B cell (primary cell): Measurements from ENCODE around the gene SMTNL1. TPM values are rescaled to one million over a fixed set of nuclear protein-coding genes. Genes with fewer than 3 reads are reported as not detected.

Experiments
- ATAC-seq: fragments of 200-7000 bp; cut with Tn5 transposase; one replicate; pipeline ENCODE4 v1.10.0; 2021; ENCODE audit warnings: low read depth, mild to moderate bottlenecking, moderate number of reproducible peaks, moderate library complexity
- CTCF ChIA-PET: fragments of 350-600 bp; sonication (Branson Sonifier 250); formaldehyde crosslinking; loops from one replicate; lab custom pipeline; 2021; ENCODE audit warnings: antibody characterized with exemption, inconsistent platforms; lab: Charles Lee
- POLR2A ChIA-PET: fragments of 350-600 bp; sonication (Branson Sonifier 250); formaldehyde crosslinking; loops from one replicate; lab custom pipeline; 2021; ENCODE audit warnings: antibody characterized with exemption; lab: Charles Lee
- DNase-seq: peaks from one replicate; pipeline ENCODE4 v3.0.0; 2013
- H2AFZ ChIP-seq: 2 replicates; pipeline ENCODE4 v1.6.1; 2012; ENCODE audit warnings: mild to moderate bottlenecking, low read depth, low read length; ENCODE audit not compliant: insufficient read depth, poor library complexity, severe bottlenecking
- H3K27ac ChIP-seq, 2 donors: 1 replicate in 1 of 2; 2 replicates in 1 of 2; pipeline ENCODE4 v1.5.1; 2012 to 2013; ENCODE audit warnings: low read length in 2 of 2, mild to moderate bottlenecking in 2 of 2, moderate library complexity in 1 of 2
- H3K27me3 ChIP-seq, 4 experiments: fragments of 200-600 bp in 1 of 4; sonication (generic) in 1 of 4; replicated peaks in 1 of 4; 1 replicate in 2 of 4; 2 replicates in 2 of 4; pipeline versions ENCODE4 v1.6.1 to v1.7.0; 2013 to 2016; ENCODE audit warnings: low read length in 3 of 4, mild to moderate bottlenecking in 2 of 4, mixed read lengths in 1 of 4, moderate library complexity in 1 of 4; ENCODE audit not compliant: insufficient read depth in 4 of 4, control insufficient read depth in 3 of 4; ENCODE audit errors: control extremely low read depth in 1 of 4
- H3K36me3 ChIP-seq, 2 experiments: replicated peaks in 1 of 2; 1 replicate in 1 of 2; 2 replicates in 1 of 2; pipeline versions ENCODE4 v1.6.1 to v1.7.1; 2013; ENCODE audit warnings: low read length in 1 of 2; ENCODE audit not compliant: insufficient read depth in 2 of 2, control insufficient read depth in 1 of 2; ENCODE audit errors: control extremely low read depth in 1 of 2, extremely low read depth in 1 of 2
- H3K4me1 ChIP-seq, 2 donors: fragments of 200-600 bp in 1 of 2; sonication (generic) in 1 of 2; 1 replicate in 1 of 2; 2 replicates in 1 of 2; pipeline versions ENCODE4 v1.5.1 to v1.6.1; 2013 to 2017; ENCODE audit warnings: low read length in 2 of 2; ENCODE audit not compliant: control insufficient read depth in 2 of 2, insufficient read depth in 2 of 2
- H3K4me2 ChIP-seq: replicated peaks from 2 replicates; pipeline ENCODE3; 2012; ENCODE audit warnings: mild to moderate bottlenecking, low read depth, low read length; ENCODE audit not compliant: poor library complexity, severe bottlenecking
- H3K4me3 ChIP-seq, 5 experiments: fragments of 200-600 bp in 1 of 5; sonication (generic) in 1 of 5; 1 replicate in 3 of 5; 2 replicates in 2 of 5; pipeline versions ENCODE4 v1.5.1 to v1.7.0; 2011 to 2016; ENCODE audit warnings: low read length in 4 of 5, mild to moderate bottlenecking in 4 of 5, low read depth in 2 of 5, control low read depth in 1 of 5, moderate library complexity in 1 of 5; ENCODE audit not compliant: insufficient read depth in 1 of 5; ENCODE audit errors: control extremely low read depth in 1 of 5, extremely low read depth in 1 of 5
- H3K79me2 ChIP-seq: fragments of 200-600 bp; sonication (generic); one replicate; pipeline ENCODE4 v1.6.0; 2016; ENCODE audit warnings: low read length; ENCODE audit not compliant: control insufficient read depth, insufficient read depth
- H3K9ac ChIP-seq: fragments of 200-600 bp; sonication (generic); 2 replicates; pipeline ENCODE4 v1.6.1; 2017; ENCODE audit warnings: mild to moderate bottlenecking, low read length, moderate library complexity
- H3K9me3 ChIP-seq, 3 donors: one replicate each; pipeline versions ENCODE4 v1.6.1 to v1.7.1; 2013; ENCODE audit warnings: low read length in 2 of 3; ENCODE audit not compliant: control insufficient read depth in 2 of 3, insufficient read depth in 1 of 3; ENCODE audit errors: control extremely low read depth in 1 of 3
- H4K20me1 ChIP-seq: 2 replicates; pipeline ENCODE4 v1.6.0; 2012; ENCODE audit warnings: mild to moderate bottlenecking, low read length; ENCODE audit not compliant: insufficient read depth, control insufficient read depth, poor library complexity, severe bottlenecking
- H3K27ac Mint-ChIP-seq: one replicate; pipeline ENCODE4 v1.8.0; 2021; ENCODE audit warnings: mixed read lengths
- H3K27me3 Mint-ChIP-seq: one replicate; pipeline ENCODE4 v1.8.0; 2021; ENCODE audit warnings: mixed read lengths
- H3K4me1 Mint-ChIP-seq: one replicate; pipeline ENCODE4 v1.8.0; 2021; ENCODE audit warnings: mixed read lengths
- H3K4me3 Mint-ChIP-seq: one replicate; pipeline ENCODE4 v1.8.0; 2021; ENCODE audit warnings: mixed read lengths
- H3K9me3 Mint-ChIP-seq: one replicate; pipeline ENCODE4 v1.8.0; 2022; ENCODE audit warnings: mixed read lengths; ENCODE audit not compliant: insufficient read depth
- EZH2 ChIP-seq: IDR thresholded peaks from 2 replicates; pipeline ENCODE4 v1.6.1; 2012; ENCODE audit warnings: borderline replicate concordance, low read depth, mild to moderate bottlenecking, moderate library complexity, low read length; ENCODE audit not compliant: insufficient read depth, poor library complexity, severe bottlenecking
- WGBS: methylation state at CpG from one replicate; pipeline ENCODE4 v1.1.5; 2013; ENCODE audit warnings: missing lambda C conversion rate; ENCODE audit not compliant: insufficient coverage; 5-methylcytosine and 5-hydroxymethylcytosine counted together
- intact Hi-C: fragments of 100-400 bp; cut with micrococcal nuclease; formaldehyde crosslinking; loops from one replicate; pipeline ENCODE4 v1.10.0; 2022
- polyA plus RNA-seq: library from polyadenylated mRNA; depleted of rRNA; stranded (reverse); fragments of >200 nt; gene quantifications from 2 replicates; pipeline ENCODE4 v1.2.3, GENCODE V29; 2012
- total RNA-seq, 2 donors: library from RNA; stranded (reverse); fragments of 120-200 nt in 1 of 2; gene quantifications; 1 replicate in 1 of 2; 2 replicates in 1 of 2; pipeline versions ENCODE4 v1.2.3 to v1.2.4, GENCODE V29; 2013 to 2022
- TF ChIP-seq, protein P1 (sequence below): fragments of 200-600 bp; IDR thresholded peaks from one replicate; pipeline ENCODE4 v1.8.0; 2022; ENCODE audit warnings: antibody characterized with exemption, mild to moderate bottlenecking

SMTNL1 gene
- total and polyA plus RNA-seq, 2 donors (not counting 1 experiment from before 2014, with no cell fraction given) = not detected

DNA sequence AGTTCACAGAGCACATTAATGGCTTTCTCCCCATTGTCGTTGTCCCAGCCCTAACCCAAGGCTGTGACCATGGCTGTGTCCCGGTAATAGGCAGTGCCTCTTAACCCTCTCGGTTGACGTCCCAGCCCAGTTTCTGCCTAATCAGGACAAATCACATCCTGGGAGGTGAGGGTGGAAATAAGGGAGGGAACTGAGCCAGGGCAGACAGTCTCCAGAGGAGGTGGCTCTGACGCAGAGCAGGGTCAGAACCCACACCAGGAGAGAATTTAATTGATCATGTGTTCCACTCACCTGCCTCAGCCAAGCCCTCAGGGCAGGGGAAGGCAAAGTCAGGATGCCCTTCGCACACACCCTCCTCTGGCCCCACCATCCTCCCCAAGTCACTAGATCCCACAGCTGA lies 38.9 kb upstream of the SMTNL1 start:
- WGBS = 100% methylated on average over 1 of the region's 6 CpGs
- CTCF ChIA-PET = interaction anchor here (7.6 to 12.1 kb wide), 2 partner anchors 30 to 41 kb away, joined by 34 to 355 read pairs; partner anchors contain the start of gene TIMM10

DNA sequence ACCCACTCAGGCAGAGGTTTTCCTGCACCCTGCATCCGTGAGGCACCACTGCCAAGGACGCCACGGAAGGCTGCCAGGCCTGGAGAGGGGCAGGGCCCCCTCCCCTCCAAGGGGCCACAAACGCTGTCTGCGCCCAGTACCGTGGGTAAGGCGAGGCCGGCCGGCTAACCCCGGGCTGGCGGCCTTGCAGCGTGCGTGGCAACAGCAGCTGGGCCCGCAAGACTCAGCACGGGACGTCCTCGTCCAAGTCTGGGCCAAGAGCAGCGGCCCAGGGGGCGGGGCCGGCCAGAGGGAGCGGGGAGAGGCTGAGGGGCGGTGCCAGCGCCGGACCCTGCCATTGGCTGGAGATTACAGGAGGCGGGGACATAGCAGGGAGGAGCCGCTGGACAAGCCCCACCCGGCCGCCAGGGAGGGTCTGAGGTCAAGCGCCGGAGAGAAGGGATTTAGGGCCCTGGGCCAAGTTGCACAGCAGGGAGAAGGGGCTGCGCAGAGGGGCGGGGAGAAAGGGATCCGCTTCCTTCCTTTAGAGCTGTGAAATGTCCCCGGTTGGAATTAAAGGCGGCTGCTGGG lies 37.9 kb upstream of the SMTNL1 start:
- 40% methylated on average over 34 of the region's 35 CpGs for WGBS
- Histone ChIP-seq H3K9me3 (peaks cover 0 to 4% (median 0%) of the 10 kb centered on the region in 3 donors), H3K36me3 (peaks cover 0 to 3% of the 10 kb centered on the region in 2 experiments), H3K4me2 (peak overlapping the region; percentile 63), H4K20me1 (no peaks in the 10 kb centered on the region), H3K79me2 (no peaks in the 10 kb centered on the region), H3K4me1 (peaks cover 0 to 6% of the 10 kb centered on the region in 2 donors), H2AFZ (peak overlapping the region; percentile 33), H3K9ac (no peak overlapping the region), H3K4me3 (peak overlapping the region in 2 of 5 experiments; percentile 12 to 57), H3K27ac (no peak overlapping the region), H3K27me3 (no peaks in the 10 kb centered on the region)
- ATAC-seq (peak; percentile 100), DNase-seq (peak; percentile 60)
- no peaks in the 10 kb centered on the region for H3K9me3 Mint-ChIP-seq
- TF ChIP-seq, protein P1, sequence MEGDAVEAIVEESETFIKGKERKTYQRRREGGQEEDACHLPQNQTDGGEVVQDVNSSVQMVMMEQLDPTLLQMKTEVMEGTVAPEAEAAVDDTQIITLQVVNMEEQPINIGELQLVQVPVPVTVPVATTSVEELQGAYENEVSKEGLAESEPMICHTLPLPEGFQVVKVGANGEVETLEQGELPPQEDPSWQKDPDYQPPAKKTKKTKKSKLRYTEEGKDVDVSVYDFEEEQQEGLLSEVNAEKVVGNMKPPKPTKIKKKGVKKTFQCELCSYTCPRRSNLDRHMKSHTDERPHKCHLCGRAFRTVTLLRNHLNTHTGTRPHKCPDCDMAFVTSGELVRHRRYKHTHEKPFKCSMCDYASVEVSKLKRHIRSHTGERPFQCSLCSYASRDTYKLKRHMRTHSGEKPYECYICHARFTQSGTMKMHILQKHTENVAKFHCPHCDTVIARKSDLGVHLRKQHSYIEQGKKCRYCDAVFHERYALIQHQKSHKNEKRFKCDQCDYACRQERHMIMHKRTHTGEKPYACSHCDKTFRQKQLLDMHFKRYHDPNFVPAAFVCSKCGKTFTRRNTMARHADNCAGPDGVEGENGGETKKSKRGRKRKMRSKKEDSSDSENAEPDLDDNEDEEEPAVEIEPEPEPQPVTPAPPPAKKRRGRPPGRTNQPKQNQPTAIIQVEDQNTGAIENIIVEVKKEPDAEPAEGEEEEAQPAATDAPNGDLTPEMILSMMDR = no peak
- no peak for TF ChIP-seq EZH2
- peak overlapping the region; percentile 38 for H3K4me3 Mint-ChIP-seq
- POLR2A ChIA-PET = no interaction called here
- peaks cover 6% of the 10 kb centered on the region for H3K4me1 Mint-ChIP-seq
- no peaks in the 10 kb centered on the region for H3K27me3 Mint-ChIP-seq
- no peak overlapping the region for H3K27ac Mint-ChIP-seq
- intact Hi-C loops = loop anchor here (2.0 kb wide), 1 partner anchor 15 kb away; the partner anchor contains the start of gene SLC43A1
- CTCF ChIA-PET = interaction anchor here (1.1 to 12.1 kb wide), 3 partner anchors 28 to 42 kb away, joined by 8 to 355 read pairs (median 34); partner anchors contain the start of gene TIMM10

More for the DNA sequence above, 38.9 kb upstream of the SMTNL1 start:
- no peak for DNase-seq
- H3K4me1 ChIP-seq = peaks cover 0 to 6% of the 10 kb centered on the region in 2 donors
- intact Hi-C loops = loop anchor here (2.0 kb wide), 1 partner anchor 16 kb away; the partner anchor contains the start of gene SLC43A1
- TF ChIP-seq EZH2 = no peak
- TF ChIP-seq, protein P1 = no peak
- H2AFZ ChIP-seq = no peak overlapping the region
- H3K79me2 ChIP-seq = no peaks in the 10 kb centered on the region
- no peaks in the 10 kb centered on the region for H3K27me3 ChIP-seq
- peaks cover 6% of the 10 kb centered on the region for H3K4me1 Mint-ChIP-seq
- no peak overlapping the region for H3K27ac Mint-ChIP-seq
- H3K9me3 Mint-ChIP-seq = no peaks in the 10 kb centered on the region
- no peak overlapping the region for H3K4me2 ChIP-seq
- H3K4me3 Mint-ChIP-seq = no peak overlapping the region
- H4K20me1 ChIP-seq = no peaks in the 10 kb centered on the region
- POLR2A ChIA-PET = no interaction called here
- no peak for ATAC-seq
- no peak overlapping the region for H3K9ac ChIP-seq
- no peak overlapping the region for H3K4me3 ChIP-seq
- no peaks in the 10 kb centered on the region for H3K27me3 Mint-ChIP-seq
- H3K9me3 ChIP-seq = peaks cover 0 to 4% (median 0%) of the 10 kb centered on the region in 3 donors
- H3K36me3 ChIP-seq = peaks cover 0 to 3% of the 10 kb centered on the region in 2 experiments
- no peak overlapping the region for H3K27ac ChIP-seq
